SH-SY5Y (cell line): ENCODE measurements around the gene FCAMR.

Experiments
- GATA2 ChIP-seq: IDR thresholded peaks from 2 replicates; pipeline ENCODE4 v1.6.1; 2011; ENCODE audit warnings: mild to moderate bottlenecking, low read depth, low read length
- GATA3 ChIP-seq: IDR thresholded peaks from 2 replicates; pipeline ENCODE4 v1.6.1; 2011; ENCODE audit warnings: low read depth, mild to moderate bottlenecking, low read length, moderate library complexity

- TF ChIP-seq GATA3 (no peak), GATA2 (no peak)
These were observed 9.4 kb downstream of the FCAMR start for GRCh38 chr1:206960676-206961386.
